Measurements from ENCODE around the gene SLC35A5. TPM values are rescaled to one million over a fixed set of nuclear protein-coding genes. Genes with fewer than 3 reads are reported as not detected.

SLC35A5 gene
- total RNA-seq, 4 donors from 2014 or later, result 8.1 to 22.8 (median 17.8) TPM

DNA sequence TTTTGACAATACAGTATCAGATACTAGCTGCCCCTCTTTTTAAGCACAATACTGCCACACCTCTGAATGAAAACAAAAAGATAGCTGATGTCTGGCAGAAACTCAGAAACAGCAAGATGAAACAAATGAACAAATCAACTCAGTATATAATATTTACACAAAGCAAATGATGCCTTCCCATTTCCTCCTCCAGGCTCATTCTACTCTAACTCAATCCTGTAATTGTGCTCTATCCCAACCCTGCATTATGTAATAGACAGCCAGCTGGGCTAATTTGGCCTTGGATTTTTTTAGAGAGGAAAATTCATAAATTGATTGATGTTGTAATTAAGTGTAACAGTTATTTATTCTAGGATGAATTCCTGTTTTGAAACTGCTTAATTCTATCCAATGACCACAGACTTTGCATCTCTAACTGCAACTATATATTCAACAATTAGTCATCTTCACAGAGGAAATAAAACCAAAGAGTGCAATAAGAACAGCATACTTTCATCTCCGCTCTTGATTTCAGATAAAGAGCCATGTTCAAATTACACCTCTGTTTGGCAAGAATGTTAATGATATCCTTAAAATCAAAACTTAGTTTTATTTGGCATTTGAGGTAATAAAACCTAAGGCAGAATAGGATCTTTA is 6.2 kb upstream of the SLC35A5 start:
- peaks cover 5 to 44% (median 23%) of the 10 kb centered on the region in 3 donors for H3K4me1 ChIP-seq
- intact Hi-C loops (cut with DNase I), result no loop called here
- no peaks in the 10 kb centered on the region for H3K9me3 ChIP-seq

DNA sequence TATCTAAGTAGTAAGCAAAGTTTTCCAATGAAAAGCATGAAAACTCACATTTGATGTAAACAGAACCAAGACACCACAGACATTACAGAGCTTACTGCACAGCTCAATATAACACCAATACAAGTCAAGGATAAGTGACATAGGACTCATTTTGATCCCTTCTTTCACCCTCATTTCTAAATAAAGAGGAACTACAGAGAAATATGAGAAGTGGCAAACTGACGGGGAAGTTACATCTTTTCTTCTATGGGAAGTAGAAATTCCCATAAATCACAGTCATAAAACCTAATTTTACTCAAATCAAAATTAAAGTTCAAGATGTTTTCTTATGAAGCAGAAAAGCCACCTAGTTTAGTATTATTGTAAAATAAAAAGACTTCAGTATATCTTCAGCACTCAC is 3.9 kb upstream of the SLC35A5 start:
- intact Hi-C loops (cut with DNase I), result no loop called here
- H3K9me3 ChIP-seq, result no peaks in the 10 kb centered on the region

More for the DNA sequence above, 6.2 kb upstream of the SLC35A5 start:
- Histone ChIP-seq H3K27me3 (no peaks in the 10 kb centered on the region), H3K27ac (no peak overlapping the region), H3K4me3 (no peak overlapping the region), H3K36me3 (peaks cover 0 to 17% (median 0%) of the 10 kb centered on the region in 3 donors)
- DNase-seq, result no peak
- TF ChIP-seq POLR2A (IDR thresholded peaks at IDR 0.05) (no peak), CTCF (IDR thresholded peaks at IDR 0.05) (no peak)
- WGBS, 2 donors, result 74 to 86% methylated on average over 1 of the region's 1 CpG

GRCh38 chr3:112560307-112560706 is 1.5 kb upstream of the SLC35A5 start:
- Histone ChIP-seq H3K36me3 (peaks cover 0 to 25% (median 0%) of the 10 kb centered on the region in 3 donors), H3K27ac (peak overlapping the region in 3 of 4 donors; percentile 92 to 98 (median 98)), H3K27me3 (no peaks in the 10 kb centered on the region), H3K4me1 (peaks cover 5 to 64% (median 22%) of the 10 kb centered on the region in 3 donors), H3K4me3 (peak overlapping the region; percentile 76 to 96 (median 85)), H3K9me3 (no peaks in the 10 kb centered on the region)
- WGBS, 2 donors, result 13 to 20% methylated on average over 2 of the region's 2 CpGs
- intact Hi-C loops (cut with DNase I), result no loop called here
- TF ChIP-seq POLR2A (IDR thresholded peaks at IDR 0.05) (no peak), CTCF (IDR thresholded peaks at IDR 0.05) (no peak)
- DNase-seq, result no peak

More for the DNA sequence above, 3.9 kb upstream of the SLC35A5 start:
- peaks cover 5 to 53% (median 24%) of the 10 kb centered on the region in 3 donors for H3K4me1 ChIP-seq
- H3K4me3 ChIP-seq, result no peak overlapping the region
- peaks cover 0 to 17% (median 0%) of the 10 kb centered on the region in 3 donors for H3K36me3 ChIP-seq
- no peak overlapping the region for H3K27ac ChIP-seq
- no peak for DNase-seq
- TF ChIP-seq POLR2A (IDR thresholded peaks at IDR 0.05), result no peak
- no peak for TF ChIP-seq CTCF (IDR thresholded peaks at IDR 0.05)
- H3K27me3 ChIP-seq, result no peaks in the 10 kb centered on the region
- 70 to 75% methylated on average over 1 of the region's 1 CpG for WGBS, 2 donors

- Histone ChIP-seq H3K4me1 (peaks cover 5 to 58% (median 22%) of the 10 kb centered on the region in 3 donors), H3K9me3 (no peaks in the 10 kb centered on the region), H3K27me3 (no peaks in the 10 kb centered on the region), H3K36me3 (peaks cover 0 to 29% (median 0%) of the 10 kb centered on the region in 3 donors), H3K4me3 (peak overlapping the region; percentile 76 to 96 (median 85)), H3K27ac (peak overlapping the region; percentile 92 to 99 (median 98))
- DNase-seq, result no peak
- peak in 1 of 4 donors; percentile 27 for TF ChIP-seq POLR2A (IDR thresholded peaks at IDR 0.05)
- no peak for TF ChIP-seq CTCF (IDR thresholded peaks at IDR 0.05)
- 0% methylated on average over 14 to 18 of the region's 29 CpGs for WGBS, 2 donors
- intact Hi-C loops (cut with DNase I), result no loop called here
These were observed 943 bp upstream of the SLC35A5 start for GRCh38 chr3:112560721-112561483.

DNA sequence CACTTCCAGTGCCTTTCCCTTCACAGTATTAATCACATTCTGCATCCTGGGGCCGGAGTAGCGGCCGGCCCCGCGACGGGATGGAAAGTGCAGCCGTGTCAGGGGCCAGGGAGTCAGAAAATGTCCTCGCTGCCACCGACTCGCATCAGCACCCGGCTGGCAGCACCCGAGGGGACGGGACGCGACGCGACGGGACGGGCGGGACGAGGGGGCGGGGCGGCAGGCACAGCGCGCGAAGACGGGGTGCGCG is 436 bp upstream of the SLC35A5 start:
- H3K27me3 ChIP-seq, result no peaks in the 10 kb centered on the region
- H3K27ac ChIP-seq, result peak overlapping the region; percentile 92 to 99 (median 98)
- H3K36me3 ChIP-seq, result peaks cover 0 to 34% (median 0%) of the 10 kb centered on the region in 3 donors
- no peak for DNase-seq
- no peaks in the 10 kb centered on the region for H3K9me3 ChIP-seq
- TF ChIP-seq CTCF (IDR thresholded peaks at IDR 0.05), result no peak
- no peak for TF ChIP-seq POLR2A (IDR thresholded peaks at IDR 0.05)
- intact Hi-C loops (cut with DNase I), result no loop called here
- H3K4me1 ChIP-seq, result peaks cover 5 to 55% (median 22%) of the 10 kb centered on the region in 3 donors
- 0% methylated on average over 16 of the region's 29 CpGs; no CpG with 5 or more reads in 1 of the 2 donors for WGBS, 2 donors
- peak overlapping the region; percentile 76 to 96 (median 85) for H3K4me3 ChIP-seq
